Amniotic epithelial cell (primary cell): ENCODE data around the gene TMEM170B.

Experiments
- DNase-seq: peaks from one replicate; pipeline ENCODE4 v3.0.0-alpha.2; 2010; ENCODE audit warnings: low read depth

TMEM170B gene

GRCh38 chr6:11537229-11538051 is at the start of gene TMEM170B:
TSS of gene TMEM170B (plus strand) at chr6:11537749. CDS start at chr6:11538278, 529 bp downstream.
- DNase-seq = peak; percentile 82

GRCh38 chr6:11490996-11491395 is 46.6 kb upstream of the TMEM170B start:
- DNase-seq = no peak

- no peak for DNase-seq
Observed at GRCh38 chr6:11491596-11492463, 45.7 kb upstream of the TMEM170B start.

GRCh38 chr6:11492464-11493290 is 44.9 kb upstream of the TMEM170B start:
- peak; percentile 90 for DNase-seq

- DNase-seq = no peak
Observed at GRCh38 chr6:11493974-11494373, 43.6 kb upstream of the TMEM170B start.

GRCh38 chr6:11494786-11495564 is 42.6 kb upstream of the TMEM170B start:
- no peak for DNase-seq

- DNase-seq = no peak
Observed at GRCh38 chr6:11495565-11496145, 41.9 kb upstream of the TMEM170B start.

- peak; percentile 80 for DNase-seq
Observed at GRCh38 chr6:11496152-11497060, 41.1 kb upstream of the TMEM170B start.

- DNase-seq = no peak
Observed at GRCh38 chr6:11497107-11497506, 40.4 kb upstream of the TMEM170B start.

GRCh38 chr6:11497881-11498280 is 39.7 kb upstream of the TMEM170B start:
- DNase-seq = no peak

- DNase-seq = peak; percentile 87
Observed at GRCh38 chr6:11500008-11500407, 37.5 kb upstream of the TMEM170B start.

GRCh38 chr6:11509471-11509870 is 28.1 kb upstream of the TMEM170B start:
- DNase-seq = no peak

GRCh38 chr6:11514672-11515071 is 22.9 kb upstream of the TMEM170B start:
- DNase-seq = no peak

- no peak for DNase-seq
Observed at GRCh38 chr6:11515763-11516162, 21.8 kb upstream of the TMEM170B start.

GRCh38 chr6:11522812-11523605 is 14.5 kb upstream of the TMEM170B start:
- peak; percentile 26 for DNase-seq

GRCh38 chr6:11525468-11526155 is 11.9 kb upstream of the TMEM170B start:
- peak; percentile 96 for DNase-seq

- no peak for DNase-seq
Observed at GRCh38 chr6:11526156-11526505, 11.4 kb upstream of the TMEM170B start.

- DNase-seq = no peak
Observed at GRCh38 chr6:11527274-11527870, 10.2 kb upstream of the TMEM170B start.
